COLO668 (cell line): Measurements from ENCODE around the gene NARS2.
"Not testable (repeated sequence)": the region's sequence is repeated elsewhere in the genome, so short reads cannot be mapped to it uniquely, and the experiment has no call there.

ENCODE experiments used
- DNase-seq: peaks from one replicate; lab custom pipeline; 2025; ENCODE audit not compliant: unreplicated experiment; lab: John Stamatoyannopoulos, UW

NARS2 gene

DNA sequence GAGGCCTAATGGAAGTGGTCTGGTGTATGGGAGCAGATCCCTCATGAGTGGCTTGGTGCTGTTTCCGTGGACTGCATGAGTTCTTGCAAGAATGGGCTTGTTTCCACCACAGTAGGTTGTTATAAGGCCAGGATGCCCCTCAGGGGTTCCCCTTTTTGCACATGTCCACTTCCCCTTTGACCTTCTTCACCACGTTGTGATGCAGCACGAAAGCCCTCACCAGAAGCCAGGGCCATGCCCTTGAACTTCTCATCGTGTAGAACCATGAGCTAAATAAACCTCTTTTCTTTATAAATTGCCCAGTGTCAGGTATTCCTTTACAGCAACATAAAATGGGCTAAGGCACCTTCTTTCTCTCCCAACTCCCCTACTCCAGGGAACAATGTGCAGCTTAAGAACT, 2.8 kb upstream of the NARS2 start:
- no peak for DNase-seq

DNA sequence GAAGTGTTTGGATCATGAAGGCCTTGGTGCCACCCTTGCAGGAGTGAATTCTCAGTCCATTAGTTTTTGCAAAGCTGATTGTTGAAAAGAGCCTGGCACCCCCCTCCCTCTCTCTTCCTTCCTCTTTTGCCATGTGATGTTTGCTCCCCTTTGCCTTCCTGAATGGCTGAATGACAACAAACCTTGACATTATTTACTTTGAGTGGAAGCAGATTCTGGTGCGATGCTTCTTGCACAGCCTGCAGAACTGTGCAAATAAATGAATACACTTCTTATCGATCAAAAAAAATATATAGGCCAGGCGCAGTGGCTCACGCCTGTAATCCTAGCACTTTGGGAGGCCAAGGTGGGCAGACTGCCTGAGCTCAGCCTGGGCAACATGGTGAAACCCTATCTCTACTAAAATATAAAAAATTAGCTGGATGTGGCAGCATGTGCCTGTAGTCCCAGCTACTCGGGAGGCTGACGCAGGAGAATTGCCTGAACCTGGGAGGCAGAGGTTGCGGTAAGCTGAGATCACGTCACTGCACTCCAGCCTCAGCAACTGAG, 2.0 kb upstream of the NARS2 start:
- peak; percentile 52 for DNase-seq

DNA sequence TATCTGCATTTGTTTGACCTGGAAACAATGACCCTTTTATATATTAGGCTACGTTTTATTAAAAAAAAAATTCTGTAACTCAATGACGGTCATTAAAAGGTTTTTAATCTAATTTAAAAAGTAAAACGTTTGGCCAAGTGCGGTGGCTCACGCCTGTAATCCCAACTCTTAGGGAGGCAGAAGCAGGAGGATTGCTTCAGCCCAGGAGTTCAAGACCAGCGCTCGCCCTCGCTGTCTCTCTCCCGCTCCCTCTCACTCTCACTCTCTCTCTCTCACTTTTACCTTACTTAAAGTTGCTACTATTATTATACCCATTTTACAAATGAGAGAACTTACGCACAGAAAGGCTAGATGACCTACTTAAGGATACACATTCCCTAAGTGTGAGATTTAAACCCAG, 814 bp upstream of the NARS2 start:
- no peak for DNase-seq

DNA sequence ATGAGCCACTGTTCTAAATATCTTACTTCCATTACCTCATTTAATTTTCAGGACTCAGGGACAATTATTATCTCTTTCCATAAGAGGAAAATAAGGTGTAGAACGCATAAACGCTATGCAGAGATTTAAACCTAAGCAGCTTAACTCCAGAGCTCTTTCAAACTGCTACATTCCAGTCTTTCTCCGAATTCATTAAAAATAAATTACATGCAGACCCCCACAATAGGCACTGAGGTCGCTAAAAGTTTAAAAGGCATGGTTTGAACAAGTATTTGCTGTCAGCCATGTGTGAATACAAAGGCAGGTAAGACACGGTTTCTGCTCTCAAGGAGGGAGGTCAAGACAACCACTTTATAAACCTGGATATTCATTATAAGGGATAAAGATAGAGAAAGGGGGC, 983 bp downstream of the NARS2 start:
- no peak for DNase-seq

DNA sequence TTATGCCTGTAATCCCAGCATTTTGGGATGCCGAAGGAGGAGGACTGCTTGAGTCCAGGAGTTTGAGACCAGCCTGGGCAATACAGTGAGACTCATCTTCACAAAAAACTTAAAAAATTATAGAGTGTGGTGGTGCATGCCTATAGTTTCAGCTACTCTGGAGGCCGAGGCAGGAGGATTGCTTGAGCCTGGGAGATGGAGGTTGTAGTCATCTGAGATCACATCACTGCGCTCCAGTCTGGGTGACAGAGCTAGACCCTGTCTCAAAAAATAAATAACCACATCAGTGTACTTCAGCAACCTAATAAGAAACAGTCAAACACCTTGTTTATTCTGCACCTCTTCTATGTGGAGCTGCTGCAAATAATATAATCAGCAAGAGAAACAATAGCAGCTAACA, 1.4 kb downstream of the NARS2 start:
- no peak for DNase-seq

DNA sequence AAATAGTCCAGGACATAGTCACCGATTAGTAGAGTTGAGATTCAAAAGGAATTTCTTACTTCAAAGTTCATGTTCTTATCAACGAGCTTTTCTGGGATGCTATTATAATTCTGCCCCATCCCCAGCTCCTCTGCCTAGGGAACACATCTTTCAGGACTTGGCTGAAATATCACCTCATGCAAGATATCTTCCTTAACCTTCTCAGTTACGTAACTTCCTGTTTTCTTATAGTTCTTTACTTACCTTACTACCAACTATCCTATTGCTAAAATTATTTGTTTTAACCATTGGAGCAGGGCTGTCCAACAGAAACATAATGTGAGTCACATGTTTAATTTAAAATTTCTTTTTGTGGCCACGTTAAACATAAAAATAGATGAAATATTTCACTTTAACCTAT, 2.3 kb downstream of the NARS2 start:
- no peak for DNase-seq

DNA sequence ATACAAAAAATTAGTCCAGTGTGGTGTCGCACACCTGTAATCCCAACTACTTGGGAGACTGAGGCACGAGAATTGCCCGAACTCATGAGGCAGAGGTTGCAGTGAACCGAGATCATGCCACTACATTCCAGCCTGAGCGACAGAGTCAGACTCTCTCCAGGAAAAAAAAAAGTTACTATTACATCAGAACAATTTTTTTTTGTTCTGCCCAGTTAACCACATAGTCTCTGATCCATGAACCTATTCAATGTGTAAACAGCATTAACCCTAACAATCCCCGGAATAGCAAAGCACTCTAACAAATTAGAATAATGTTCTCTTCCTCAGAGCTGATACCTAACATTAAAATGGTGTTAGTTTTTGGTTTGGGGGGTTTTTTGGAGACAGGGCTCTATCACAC, 4.6 kb downstream of the NARS2 start:
- DNase-seq: no peak

DNA sequence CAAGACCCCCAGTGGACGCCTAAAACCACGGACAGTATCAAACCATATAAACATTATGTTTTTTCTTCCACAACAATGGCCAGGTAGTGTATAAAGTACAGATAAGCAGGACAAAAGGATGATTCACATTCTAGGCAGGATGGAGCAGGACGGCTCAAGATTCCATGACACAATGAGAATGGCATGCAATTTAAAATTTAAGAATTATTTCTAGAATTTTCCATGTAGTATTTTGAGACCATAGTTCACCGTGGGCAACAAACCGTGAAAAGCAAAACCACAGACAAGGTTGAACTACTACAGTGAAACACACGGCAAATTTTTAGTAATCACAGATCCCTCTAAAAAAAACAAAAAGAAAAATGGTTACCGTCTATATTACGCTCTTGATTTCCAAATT, 7.5 kb downstream of the NARS2 start:
- no peak for DNase-seq

DNA sequence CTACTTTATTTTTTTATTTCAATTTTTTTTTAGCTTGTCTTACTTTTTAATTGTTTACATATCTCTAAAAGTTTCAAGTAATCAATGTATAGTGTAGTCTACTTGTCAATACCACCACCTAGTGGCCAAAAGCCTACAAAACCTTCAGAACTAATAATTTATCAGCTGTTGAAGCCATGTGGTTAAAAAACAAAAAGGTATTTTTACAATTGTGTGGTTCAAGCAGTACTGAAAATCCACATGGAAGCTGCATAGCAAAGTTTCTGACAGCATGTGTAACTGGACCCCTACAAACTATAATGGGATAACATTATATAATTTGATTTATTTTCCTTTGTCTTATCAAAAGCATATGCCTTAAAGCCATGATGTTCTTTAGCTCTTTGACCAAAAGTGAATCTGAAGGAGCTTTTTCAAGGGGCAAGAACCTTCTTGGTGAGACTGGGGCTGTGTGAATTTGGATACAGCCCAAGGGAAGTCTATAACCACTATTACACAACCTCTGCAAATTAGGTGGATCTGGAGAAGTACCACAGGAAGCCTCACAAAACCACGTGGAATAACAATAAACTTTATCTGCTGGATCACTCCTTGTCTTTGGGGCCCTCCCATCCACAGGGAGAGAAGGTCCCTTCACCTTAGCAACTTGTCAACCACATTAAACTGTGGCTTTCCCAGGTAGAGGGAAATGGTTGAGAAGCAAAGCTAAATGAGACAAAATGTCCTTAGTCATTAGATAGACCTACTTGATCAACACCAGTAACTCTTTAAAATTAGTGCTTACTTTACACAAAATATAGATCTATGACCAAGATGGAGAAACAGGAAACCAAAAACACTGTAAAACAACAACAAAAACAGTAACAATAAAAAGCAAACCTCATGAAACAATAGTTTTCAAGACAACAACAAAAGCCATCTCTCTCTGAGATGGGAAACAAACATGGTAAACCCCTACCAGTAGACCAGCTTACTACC, 9.9 kb downstream of the NARS2 start:
- DNase-seq: peak; percentile 38

DNA sequence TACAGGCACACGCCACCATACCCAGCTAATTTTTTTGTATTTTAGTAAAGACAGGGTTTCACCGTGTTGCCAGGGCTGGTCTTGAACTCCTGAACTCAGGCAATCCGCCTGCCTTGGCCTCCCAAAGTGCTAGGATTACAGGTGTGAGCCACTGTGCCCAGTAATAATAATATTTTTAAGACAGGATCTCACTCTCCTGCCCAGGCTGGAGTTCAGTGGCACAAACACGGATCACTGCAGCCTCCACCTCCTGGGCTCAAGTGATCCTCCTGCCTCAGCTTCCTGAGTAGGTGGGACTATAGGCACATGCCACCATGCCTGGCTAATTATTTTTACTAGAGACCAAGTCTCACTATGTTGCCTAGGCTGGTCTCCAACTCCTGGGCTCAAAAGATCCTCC, 10.6 kb downstream of the NARS2 start:
- not testable (repeated sequence) for DNase-seq

DNA sequence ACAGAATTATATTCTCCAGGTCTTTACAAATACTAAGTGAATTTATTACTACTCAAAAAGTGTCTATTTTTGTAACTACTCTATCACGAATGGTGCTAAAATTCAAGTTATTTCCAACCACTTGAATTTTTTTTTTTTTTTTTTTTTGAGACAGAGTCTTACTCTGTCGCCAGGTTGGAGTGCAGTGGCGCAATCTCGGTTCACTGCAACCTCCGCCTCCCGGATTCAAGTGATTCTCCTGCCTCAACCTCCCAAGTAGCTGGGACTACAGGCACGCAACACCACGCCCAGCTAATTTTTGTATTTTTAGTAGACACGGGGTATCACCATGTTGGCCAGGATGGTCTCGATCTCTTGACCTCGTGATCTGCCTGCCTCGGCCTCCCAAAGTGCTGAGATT, 11.6 kb downstream of the NARS2 start:
- DNase-seq: not testable (repeated sequence)

DNA sequence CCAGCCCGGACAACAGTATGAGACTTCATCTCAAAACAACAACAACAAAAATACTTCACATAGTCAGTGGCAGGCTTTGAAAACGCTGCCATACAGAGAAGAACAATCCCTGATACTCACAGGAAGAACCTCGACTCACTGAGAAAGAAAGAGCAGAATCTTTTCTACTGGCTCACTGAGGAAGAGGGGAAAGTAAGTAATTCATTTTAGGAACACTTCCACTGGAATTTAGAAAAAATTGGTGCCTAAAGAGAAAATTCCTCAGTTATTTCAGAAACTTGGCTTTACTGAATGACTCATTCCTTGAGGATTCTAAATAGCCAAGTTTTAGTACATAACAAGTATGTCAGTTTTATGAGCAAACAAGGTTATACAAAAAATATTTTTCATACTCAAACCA, 12.3 kb downstream of the NARS2 start:
- DNase-seq: no peak

DNA sequence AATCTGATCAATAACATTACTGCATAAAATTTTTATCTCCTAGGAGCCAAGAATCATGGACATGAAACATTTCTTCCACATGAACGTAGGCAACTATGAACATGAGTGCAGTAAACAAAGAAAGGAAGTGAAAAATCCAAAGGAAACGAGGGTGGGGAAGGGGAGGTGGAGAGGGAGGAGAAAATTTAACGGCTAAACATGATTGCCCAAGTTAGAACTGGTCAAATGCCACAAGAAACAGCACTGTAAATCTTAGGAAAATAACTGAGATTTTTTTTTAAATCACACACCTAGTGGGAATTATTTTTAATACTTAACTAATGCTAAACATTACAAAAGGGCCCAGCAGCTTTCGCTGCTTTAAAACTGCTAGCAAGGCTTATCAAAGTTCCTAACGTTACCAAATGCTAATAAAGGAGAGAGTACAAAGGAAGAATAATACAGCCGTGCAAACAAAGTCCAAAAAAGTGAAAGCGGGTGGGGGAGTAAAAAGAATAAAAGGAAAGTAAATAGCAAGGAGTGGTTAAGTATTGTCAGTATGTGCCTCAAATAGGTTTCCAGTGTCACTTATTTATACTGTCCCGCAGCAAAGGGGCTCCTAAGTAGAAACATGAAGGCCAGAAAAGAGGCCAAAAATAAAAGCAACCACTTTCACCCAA, 13.7 kb downstream of the NARS2 start:
- no peak for DNase-seq

DNA sequence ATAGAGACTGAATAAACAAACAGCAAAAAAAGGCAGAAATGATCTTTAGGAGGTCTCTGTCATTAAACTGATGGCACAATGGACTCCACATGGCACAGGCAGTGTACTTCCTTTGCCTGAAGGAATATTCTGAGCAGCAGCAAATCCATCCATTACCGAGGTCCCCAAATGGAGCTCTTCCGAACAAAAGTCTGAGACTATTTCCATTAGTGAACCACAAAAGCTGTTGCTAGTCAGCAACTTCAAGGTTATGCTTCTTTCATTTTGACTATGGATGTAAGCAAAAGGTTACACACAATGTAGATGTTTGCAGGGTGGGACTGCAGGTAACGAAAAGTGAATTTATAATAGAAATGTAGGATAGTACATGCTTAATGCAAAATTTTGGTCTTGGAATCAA, 14.5 kb downstream of the NARS2 start:
- DNase-seq: no peak

DNA sequence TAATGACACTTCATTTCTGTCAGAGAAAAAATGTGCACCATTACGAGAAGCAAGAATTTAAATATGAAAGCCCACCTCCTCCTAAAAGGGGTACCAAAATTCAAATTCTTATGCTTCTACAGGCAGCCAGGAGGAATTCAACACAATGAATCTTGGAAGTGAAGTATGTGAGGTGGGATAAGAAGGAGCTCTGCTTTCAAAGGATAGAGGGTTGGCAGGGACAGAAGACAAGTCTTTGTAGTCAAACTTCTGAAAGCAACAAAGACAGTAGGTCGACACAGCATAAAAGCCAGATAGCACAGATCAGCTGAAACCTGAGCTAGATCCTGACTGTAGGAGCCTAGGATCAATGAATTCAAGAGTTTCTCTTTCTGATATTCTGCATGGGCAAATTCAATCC, 17.4 kb downstream of the NARS2 start:
- DNase-seq: no peak

DNA sequence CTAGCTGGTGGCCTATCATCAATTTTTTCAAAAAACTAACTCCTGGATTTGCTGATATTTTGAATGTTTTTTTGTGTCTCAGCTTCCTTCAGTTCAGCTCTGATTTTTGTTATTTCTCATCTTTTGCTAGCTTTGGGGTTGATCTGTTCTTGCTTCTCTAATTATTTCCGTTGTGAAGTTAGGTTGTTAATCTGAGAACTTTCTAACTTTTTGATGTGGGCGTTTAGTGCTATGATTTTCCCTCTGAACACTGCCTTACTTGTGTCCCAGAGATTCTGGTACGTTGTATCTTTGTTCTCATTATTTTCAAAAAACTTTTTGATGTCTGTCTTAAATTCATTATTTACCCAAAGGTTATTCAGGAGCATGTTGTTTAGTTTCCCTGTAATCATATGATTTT, 19.1 kb downstream of the NARS2 start:
- no peak for DNase-seq

DNA sequence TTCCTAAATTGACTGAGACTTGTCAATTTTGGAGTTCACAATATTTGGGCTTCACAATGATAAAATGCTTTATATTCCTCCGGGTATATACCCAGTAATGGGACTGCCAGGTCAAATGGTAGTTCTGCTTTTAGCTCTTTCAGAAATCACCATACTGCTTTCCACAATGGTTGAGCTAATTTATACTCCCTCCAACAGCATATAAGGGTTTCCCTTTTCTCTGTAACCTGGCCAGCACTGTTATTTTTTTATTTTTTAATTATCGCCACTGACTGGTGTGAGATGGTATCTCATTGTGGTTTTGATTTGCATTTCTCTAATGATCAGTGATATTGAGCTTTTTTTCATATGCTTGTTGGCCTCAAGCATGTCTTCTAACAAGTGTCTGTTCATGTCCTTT, 21.8 kb downstream of the NARS2 start:
- no peak for DNase-seq

DNA sequence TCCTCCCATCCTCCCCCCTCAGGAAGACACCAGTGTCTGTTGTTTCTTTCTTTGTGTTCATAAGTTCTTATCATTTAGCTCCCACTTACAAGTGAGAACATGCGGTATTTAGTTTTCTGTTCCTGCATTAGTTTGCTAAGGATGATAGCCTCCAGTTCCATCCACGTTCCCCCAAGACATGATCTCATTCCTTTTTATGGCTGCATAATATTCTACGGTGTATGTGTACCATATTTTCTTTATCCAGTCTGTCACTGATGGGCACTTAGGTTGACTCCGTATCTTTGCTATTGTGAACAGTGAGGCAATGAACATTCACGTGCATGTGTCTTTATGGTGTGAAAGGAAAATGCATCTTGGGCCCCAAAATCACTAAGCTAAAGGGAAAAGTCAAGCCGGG, 22.5 kb downstream of the NARS2 start:
- not testable (repeated sequence) for DNase-seq

DNA sequence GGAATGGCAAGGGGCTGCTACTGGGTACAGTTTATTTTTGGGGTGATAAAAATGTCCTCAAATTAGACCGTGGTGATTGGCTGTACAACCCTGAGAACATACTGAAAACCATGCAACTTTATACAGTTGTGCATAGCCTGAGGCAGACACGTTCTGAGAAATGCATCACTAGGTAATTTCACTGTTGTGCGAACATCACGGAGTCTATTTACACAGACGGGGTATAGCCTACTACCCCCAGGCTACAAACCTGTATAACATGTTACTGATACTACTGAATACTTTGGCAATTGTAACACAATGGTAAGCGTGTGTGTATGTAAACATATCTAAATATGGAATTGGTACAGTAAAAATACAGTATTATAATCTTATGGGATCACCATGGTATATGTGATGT, 23.6 kb downstream of the NARS2 start:
- DNase-seq: peak; percentile 27

DNA sequence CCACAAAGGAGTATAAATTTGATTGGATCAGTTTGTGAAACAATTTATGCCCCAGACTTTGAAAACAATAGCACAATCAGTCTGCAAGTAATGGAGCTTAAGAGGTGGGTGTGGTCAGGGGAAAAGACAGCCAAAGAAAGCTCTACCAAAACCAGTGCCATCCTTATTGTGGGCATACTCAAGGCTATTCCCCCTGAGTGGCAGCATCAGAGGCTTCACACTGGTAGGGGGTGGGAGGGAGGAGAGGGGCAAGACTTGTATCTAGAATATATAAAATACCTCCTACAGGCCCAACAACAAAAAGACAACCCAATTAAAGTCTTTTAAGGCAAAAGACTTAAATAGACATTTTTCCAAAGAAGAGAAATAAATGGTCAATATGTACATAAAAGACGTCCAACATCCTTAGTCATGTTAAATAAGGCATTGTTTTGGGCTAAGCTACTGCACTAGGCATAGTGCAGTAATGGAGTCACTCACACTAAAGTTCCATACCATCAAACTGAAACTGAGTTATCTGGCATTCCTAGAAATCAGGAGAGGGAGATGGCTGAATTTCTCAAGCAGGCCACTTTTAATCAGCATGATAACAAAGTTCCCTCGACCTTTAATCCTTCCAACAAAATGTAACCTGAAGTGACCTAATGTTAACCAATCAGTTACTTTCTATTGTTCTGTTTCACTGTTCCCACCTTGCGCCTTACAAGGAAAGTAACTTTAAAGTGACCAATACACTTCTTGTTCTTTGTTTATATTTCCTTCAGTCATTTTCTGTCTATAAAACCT, 24.8 kb downstream of the NARS2 start:
- no peak for DNase-seq

DNA sequence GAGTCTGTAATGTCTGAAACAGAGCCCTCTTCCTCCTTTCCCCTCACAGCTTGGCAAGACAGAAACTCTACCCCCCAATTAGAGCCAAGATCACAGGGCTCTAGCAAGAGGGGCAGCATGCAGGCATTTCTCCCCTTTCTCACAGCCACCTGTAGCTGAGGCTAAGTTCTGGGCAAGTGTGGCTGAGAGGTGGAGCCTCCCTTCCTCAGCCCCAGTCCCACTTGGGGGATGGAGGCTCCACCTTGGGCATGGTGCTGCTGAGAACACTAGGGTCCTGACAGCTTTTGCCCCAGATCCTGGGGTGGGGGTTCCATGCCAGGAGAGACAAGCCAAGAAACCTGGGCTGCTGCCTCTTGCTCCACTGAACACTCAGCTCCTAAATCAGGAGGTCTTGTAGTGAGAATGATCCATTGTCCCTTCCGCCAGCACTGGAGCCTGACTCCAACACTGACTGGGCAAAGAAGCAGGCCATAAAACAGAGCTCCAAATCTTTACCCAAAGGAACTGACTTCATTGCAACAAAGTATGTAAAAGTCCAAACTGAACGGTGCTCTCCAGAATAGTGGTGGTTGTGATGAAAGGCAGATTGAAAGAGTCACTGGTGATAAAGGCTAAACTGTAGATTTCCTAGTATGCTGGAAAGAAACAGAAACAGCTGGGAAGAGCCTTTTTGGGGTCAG, 25.6 kb downstream of the NARS2 start:
- no peak for DNase-seq
